ENCODE data around the gene RXRG.

The RXRG gene

GRCh38 chr1:165387505-165387904, 57.4 kb downstream of the RXRG start:
- H3K4me3 ChIP-seq (ENCODE audit: low read depth, low read length): no peak overlapping the region
- no peak for TF ChIP-seq CTCF (IDR thresholded peaks at IDR 0.05; ENCODE audit: low read depth, low read length, missing control alignments)
- DNase-seq (ENCODE audit: low read depth): no peak
- in situ Hi-C loops (cut with HindIII; ENCODE audit: low sequenced_read_pairs): no loop called here

GRCh38 chr1:165383599-165384405, 61.1 kb downstream of the RXRG start:
- no peak overlapping the region for H3K4me3 ChIP-seq (ENCODE audit: low read depth, low read length)
- no peak for TF ChIP-seq CTCF (IDR thresholded peaks at IDR 0.05; ENCODE audit: low read depth, low read length, missing control alignments)
- in situ Hi-C loops (cut with HindIII; ENCODE audit: low sequenced_read_pairs): no loop called here
- DNase-seq (ENCODE audit: low read depth): no peak

DNA sequence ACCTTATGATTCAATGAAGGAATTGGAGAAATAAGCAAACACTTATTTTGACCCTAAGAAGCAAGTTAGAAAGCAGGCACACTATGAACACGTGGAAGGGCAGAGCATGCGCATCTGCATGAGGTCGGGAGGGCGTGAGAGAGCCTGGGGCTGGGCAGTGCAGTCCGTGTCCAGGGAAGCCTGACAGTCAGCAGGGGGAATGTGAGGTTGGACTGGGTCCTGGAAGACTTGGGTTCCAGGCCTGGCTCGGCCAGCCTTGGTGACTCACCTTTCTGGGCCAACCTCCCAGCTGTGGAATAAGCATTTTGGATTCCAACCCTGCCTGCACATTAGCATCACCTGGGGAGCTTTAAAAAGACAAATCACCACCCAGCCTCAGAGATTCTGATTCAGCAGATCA, 61.9 kb downstream of the RXRG start:
- DNase-seq (ENCODE audit: low read depth): peak; percentile 92
- no peak for TF ChIP-seq CTCF (IDR thresholded peaks at IDR 0.05; ENCODE audit: low read depth, low read length, missing control alignments)
- in situ Hi-C loops (cut with HindIII; ENCODE audit: low sequenced_read_pairs): no loop called here
- H3K4me3 ChIP-seq (ENCODE audit: low read depth, low read length): no peak overlapping the region

- no peak for TF ChIP-seq CTCF (IDR thresholded peaks at IDR 0.05; ENCODE audit: low read depth, low read length, missing control alignments)
- no peak for DNase-seq (ENCODE audit: low read depth)
- in situ Hi-C loops (cut with HindIII; ENCODE audit: low sequenced_read_pairs): no loop called here
- no peak overlapping the region for H3K4me3 ChIP-seq (ENCODE audit: low read depth, low read length)
Observed at GRCh38 chr1:165381745-165382505, 63.0 kb downstream of the RXRG start.

DNA sequence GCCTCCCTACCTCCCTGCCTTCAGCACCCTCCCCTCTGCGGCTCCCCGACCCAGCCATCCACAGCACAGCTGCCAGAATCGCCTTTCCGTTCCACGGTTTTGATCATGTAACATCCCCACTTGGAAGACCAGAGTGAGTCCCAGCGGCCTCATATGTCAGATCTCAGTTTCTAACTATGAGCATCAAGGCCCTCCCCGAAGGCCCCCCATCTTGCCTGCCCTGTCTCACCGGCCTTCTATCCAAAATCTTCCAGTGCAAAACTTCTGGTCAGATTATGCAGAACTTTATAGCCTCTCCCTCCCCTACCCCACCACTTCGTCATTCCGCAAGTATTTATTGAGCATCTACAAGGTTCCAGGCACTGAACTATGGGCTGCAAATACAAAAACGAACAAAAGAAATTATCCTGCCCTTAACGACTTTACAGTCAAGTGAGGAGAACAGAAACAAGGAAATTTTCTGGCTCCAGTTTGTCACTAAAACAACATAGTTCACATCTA, 68.1 kb downstream of the RXRG start:
- no peak for TF ChIP-seq CTCF (IDR thresholded peaks at IDR 0.05; ENCODE audit: low read depth, low read length, missing control alignments)
- in situ Hi-C loops (cut with HindIII; ENCODE audit: low sequenced_read_pairs): no loop called here
- DNase-seq (ENCODE audit: low read depth): no peak
- peak overlapping the region; percentile 21 for H3K4me3 ChIP-seq (ENCODE audit: low read depth, low read length)

GRCh38 chr1:165376041-165376810, 68.7 kb downstream of the RXRG start:
- peak overlapping the region; percentile 21 for H3K4me3 ChIP-seq (ENCODE audit: low read depth, low read length)
- in situ Hi-C loops (cut with HindIII; ENCODE audit: low sequenced_read_pairs): no loop called here
- DNase-seq (ENCODE audit: low read depth): peak; percentile 97
- no peak for TF ChIP-seq CTCF (IDR thresholded peaks at IDR 0.05; ENCODE audit: low read depth, low read length, missing control alignments)
